A673 (cell line): Measurements from ENCODE around the gene SERGEF. TPM values are rescaled to one million over a fixed set of nuclear protein-coding genes. Genes with fewer than 3 reads are reported as not detected.

Experiments
- BruUV-seq: library from RNA; stranded (reverse); fragments of 400-500 nt; replicated peaks from 2 replicates; lab custom pipeline; 2021; lab: Mats Ljungman, UMichigan
- CTCF ChIA-PET: fragments of 300-600 bp; sonication (Branson Sonifier 250); formaldehyde crosslinking; loops from one replicate; lab custom pipeline; 2022; ENCODE audit warnings: antibody characterized with exemption; lab: Charles Lee
- POLR2A ChIA-PET: fragments of 300-600 bp; sonication (Branson Sonifier 250); formaldehyde crosslinking; loops from one replicate; lab custom pipeline; 2022; ENCODE audit warnings: antibody characterized with exemption; ENCODE audit not compliant: low non-redundant PET; lab: Charles Lee
- DNase-seq: peaks from one replicate; pipeline ENCODE4 v3.0.0-alpha.2; 2015; ENCODE audit warnings: low spot score
- H3K27ac ChIP-seq: fragments of 200-600 bp; sonication (generic); 2 replicates; pipeline ENCODE4 v1.5.1; 2016; ENCODE audit warnings: mixed run types, low read depth, mild to moderate bottlenecking, mixed read lengths, antibody characterized with exemption, low read length; ENCODE audit not compliant: poor library complexity, severe bottlenecking
- H3K27me3 ChIP-seq: fragments of 200-600 bp; sonication (generic); replicated peaks from 2 replicates; pipeline ENCODE4 v1.6.1; 2017; ENCODE audit warnings: mixed run types, low read depth, mild to moderate bottlenecking, mixed read lengths, antibody characterized with exemption, low read length; ENCODE audit not compliant: insufficient read depth, poor library complexity
- H3K36me3 ChIP-seq: fragments of 200-600 bp; sonication (generic); 2 replicates; pipeline ENCODE4 v1.6.1; 2016; ENCODE audit warnings: mixed run types, mild to moderate bottlenecking, mixed read lengths, antibody characterized with exemption, low read length; ENCODE audit not compliant: insufficient read depth, poor library complexity, severe bottlenecking
- H3K4me1 ChIP-seq: fragments of 200-600 bp; sonication (generic); 2 replicates; pipeline ENCODE4 v1.6.1; 2017; ENCODE audit warnings: mixed run types, mild to moderate bottlenecking, mixed read lengths, antibody characterized with exemption, low read length; ENCODE audit not compliant: insufficient read depth, poor library complexity, severe bottlenecking
- H3K4me3 ChIP-seq: fragments of 200-600 bp; sonication (generic); 2 replicates; pipeline ENCODE4 v1.5.1; 2016; ENCODE audit warnings: low read depth, mixed run types, mild to moderate bottlenecking, mixed read lengths, low read length; ENCODE audit not compliant: poor library complexity, severe bottlenecking
- H3K9me3 ChIP-seq: fragments of 200-600 bp; sonication (generic); 2 replicates; pipeline ENCODE4 v1.6.1; 2016; ENCODE audit warnings: mixed run types, low read depth, mild to moderate bottlenecking, mixed read lengths, antibody characterized with exemption, low read length; ENCODE audit not compliant: poor library complexity, severe bottlenecking
- CTCF ChIP-seq: fragments of 300-800, 200-600 bp; sonication (generic); conservative IDR thresholded peaks from 2 replicates; pipeline ENCODE4 v1.5.1; 2017; ENCODE audit warnings: low read depth, mild to moderate bottlenecking, antibody characterized with exemption, low read length, moderate library complexity, mixed read lengths
- EZH2 ChIP-seq: fragments of 200-600 bp; sonication (generic); IDR thresholded peaks from 2 replicates; pipeline ENCODE4 v1.6.1; 2017; ENCODE audit warnings: borderline replicate concordance, low read depth, mild to moderate bottlenecking, mixed read lengths, antibody characterized with exemption, low read length; ENCODE audit not compliant: poor library complexity, severe bottlenecking
- intact Hi-C: fragments of 100-400 bp; cut with micrococcal nuclease; formaldehyde crosslinking; loops from one replicate; pipeline ENCODE4 v1.10.0; 2022; ENCODE audit not compliant: unreplicated experiment
- total RNA-seq: library from RNA; stranded (reverse); gene quantifications from 2 replicates; pipeline ENCODE4 v1.2.3, GENCODE V29; 2021

Gene SERGEF
- total RNA-seq, 1 experiment from 2014 or later: 15.2 TPM

GRCh38 chr11:18010977-18011586, 1.8 kb downstream of the SERGEF start:
- no peaks in the 10 kb centered on the region for H3K4me1 ChIP-seq
- H3K36me3 ChIP-seq: peaks cover under 1% of the 10 kb centered on the region
- ChIA-PET POLR2A (no interaction called here), CTCF (no interaction called here)
- TSS peak; percentile 50 for BruUV-seq
- no peak overlapping the region for H3K4me3 ChIP-seq
- no peak for DNase-seq
- intact Hi-C loops: no loop called here
- peaks cover 14% of the 10 kb centered on the region for H3K27me3 ChIP-seq
- H3K27ac ChIP-seq: no peak overlapping the region
- no peaks in the 10 kb centered on the region for H3K9me3 ChIP-seq
- TF ChIP-seq CTCF (no peak), EZH2 (no peak)

- Histone ChIP-seq H3K9me3 (no peaks in the 10 kb centered on the region), H3K36me3 (peaks cover 5% of the 10 kb centered on the region), H3K27ac (no peak overlapping the region), H3K27me3 (peaks cover 10% of the 10 kb centered on the region), H3K4me3 (no peak overlapping the region), H3K4me1 (no peaks in the 10 kb centered on the region)
- intact Hi-C loops: no loop called here
- BruUV-seq: no TSS peak
- TF ChIP-seq CTCF (no peak), EZH2 (no peak)
- DNase-seq: peak; percentile 2
- ChIA-PET CTCF (no interaction called here), POLR2A (no interaction called here)
Observed at GRCh38 chr11:18010121-18010670, 2.7 kb downstream of the SERGEF start.

GRCh38 chr11:18005376-18006129, 7.3 kb downstream of the SERGEF start:
- Histone ChIP-seq H3K27ac (no peak overlapping the region), H3K4me1 (no peaks in the 10 kb centered on the region), H3K36me3 (peaks cover 5% of the 10 kb centered on the region), H3K9me3 (no peaks in the 10 kb centered on the region), H3K4me3 (no peak overlapping the region), H3K27me3 (no peaks in the 10 kb centered on the region)
- TF ChIP-seq EZH2 (no peak), CTCF (no peak)
- no TSS peak for BruUV-seq
- no peak for DNase-seq
- POLR2A ChIA-PET: no interaction called here
- CTCF ChIA-PET: no interaction called here
- intact Hi-C loops: no loop called here
